ENCODE data around the gene C1QL3.

GRCh38 chr10:16544591-16544990 is 22.9 kb upstream of the C1QL3 start:
- TF ChIP-seq EP300 (IDR thresholded peaks at IDR 0.05) (no peak), CTCF (IDR thresholded peaks at IDR 0.05) (no peak), POLR2A (IDR thresholded peaks at IDR 0.05) (no peak), POLR2AphosphoS5 (IDR thresholded peaks at IDR 0.05) (no peak)

Measured in upper lobe of left lung (tissue), 4 donors.